Esophagus squamous epithelium (tissue), 5 donors: ENCODE measurements around the gene TMEM198. TPM values are rescaled to one million over a fixed set of nuclear protein-coding genes. Genes with fewer than 3 reads are reported as not detected.
A peak's percentile ranks its signal among the peaks of the same experiment; 100 is the strongest.

Source experiments
- DNase-seq: peaks from one replicate; lab custom pipeline; 2025; lab: John Stamatoyannopoulos, UW
- H3K27ac ChIP-seq, 4 donors: fragments of 200-600 bp; sonication (generic); one replicate each; pipeline ENCODE4 v1.5.1; 2016 to 2019; ENCODE audit warnings: mild to moderate bottlenecking in 1 of 4
- H3K27me3 ChIP-seq, 4 donors: fragments of 200-600 bp; sonication (generic); 1 replicate in 3 of 4; 2 replicates in 1 of 4; pipeline versions ENCODE4 v1.5.1 to v1.6.0; 2017 to 2021; ENCODE audit warnings: antibody characterized with exemption in 1 of 4
- H3K36me3 ChIP-seq, 3 donors: fragments of 200-600 bp; sonication (generic); one replicate each; pipeline ENCODE4 v1.5.1; 2016 to 2019
- H3K4me1 ChIP-seq, 3 donors: fragments of 200-600 bp; sonication (generic); one replicate each; pipeline ENCODE4 v1.5.1; 2017 to 2019
- H3K4me3 ChIP-seq, 4 donors: fragments of 200-600 bp; sonication (generic); 1 replicate in 3 of 4; 2 replicates in 1 of 4; pipeline ENCODE4 v1.5.1; 2016 to 2019; ENCODE audit warnings: mild to moderate bottlenecking in 2 of 4, moderate library complexity in 1 of 4
- H3K9me3 ChIP-seq, 3 donors: fragments of 200-600 bp; sonication (generic); one replicate each; pipeline ENCODE4 v1.5.1; 2016 to 2019
- POLR2A ChIP-seq, 4 donors: fragments of 450-650 bp; IDR thresholded peaks; one replicate each; pipeline ENCODE4 v1.6.1; 2017; ENCODE audit warnings: antibody characterized with exemption in 4 of 4, mild to moderate bottlenecking in 4 of 4, moderate library complexity in 3 of 4
- WGBS, 2 donors: methylation state at CpG; one replicate each; pipeline ENCODE4 v1.1.5; 2018; 5-methylcytosine and 5-hydroxymethylcytosine counted together
- intact Hi-C: fragments of 100-400 bp; cut with DNase I; formaldehyde crosslinking; loops from one replicate; pipeline ENCODE4 v1.15.0; 2022
- total RNA-seq, 4 donors: library from RNA; depleted of rRNA; stranded (reverse); fragments of >200 nt; gene quantifications; one replicate each; pipeline ENCODE4 v1.1.0, GENCODE V29; 2016
- TF ChIP-seq, protein P1 (sequence below), 6 experiments: fragments of 450-650 bp in 4 of 6; fragments of 200-600 bp in 2 of 6; sonication (generic) in 2 of 6; IDR thresholded peaks; one replicate each; pipeline ENCODE4 v1.5.1; 2016 to 2019; ENCODE audit warnings: antibody characterized with exemption in 6 of 6, mild to moderate bottlenecking in 4 of 6, moderate library complexity in 4 of 6
- donor health status: DM: yes; HTN: yes; CAD: no.

Gene TMEM198
- total RNA-seq, 4 donors from 2014 or later: 0.62 to 0.87 (median 0.78) TPM

DNA sequence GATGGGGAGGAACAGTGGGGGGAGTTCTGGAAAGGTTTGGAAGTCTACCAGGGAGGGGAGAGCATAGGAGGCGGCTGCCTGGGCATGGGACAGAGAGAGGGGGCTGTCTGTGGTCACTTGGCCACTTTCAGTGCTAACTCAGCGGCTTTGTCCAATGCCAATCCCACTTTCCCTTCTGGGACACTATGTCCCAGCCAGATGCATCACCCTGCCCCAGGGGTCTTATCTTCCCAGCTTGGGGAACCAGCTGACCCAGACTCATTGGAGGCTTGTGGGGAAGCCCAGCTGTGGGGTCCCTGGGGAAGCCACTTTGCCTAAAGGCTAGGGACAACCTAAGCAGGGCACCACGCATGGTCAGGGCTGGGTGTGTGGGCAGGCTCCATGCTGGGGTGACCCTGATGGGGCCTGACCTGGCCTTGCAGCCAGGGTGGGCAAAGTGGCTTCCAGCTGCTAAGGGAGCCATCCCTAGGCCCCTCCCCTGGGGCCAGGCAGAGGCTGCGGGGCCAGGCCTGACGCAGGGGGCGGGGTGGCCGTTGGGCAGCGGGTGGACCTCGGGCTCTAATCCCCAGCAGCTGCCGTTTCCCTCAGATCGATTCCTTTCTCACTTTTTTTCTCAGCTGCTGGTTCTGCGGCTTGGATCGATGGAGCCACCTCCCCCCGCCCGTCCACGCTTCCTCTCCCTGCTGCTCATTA, 31.2 kb upstream of the TMEM198 start:
- Histone ChIP-seq H3K9me3 (no peaks in the 10 kb centered on the region), H3K27me3 (peaks cover 5 to 97% (median 20%) of the 10 kb centered on the region in 4 donors), H3K36me3 (no peaks in the 10 kb centered on the region), H3K4me3 (no peak overlapping the region), H3K27ac (no peak overlapping the region), H3K4me1 (peaks cover 14 to 49% (median 16%) of the 10 kb centered on the region in 3 donors)
- no peak for DNase-seq
- TF ChIP-seq, protein P1, sequence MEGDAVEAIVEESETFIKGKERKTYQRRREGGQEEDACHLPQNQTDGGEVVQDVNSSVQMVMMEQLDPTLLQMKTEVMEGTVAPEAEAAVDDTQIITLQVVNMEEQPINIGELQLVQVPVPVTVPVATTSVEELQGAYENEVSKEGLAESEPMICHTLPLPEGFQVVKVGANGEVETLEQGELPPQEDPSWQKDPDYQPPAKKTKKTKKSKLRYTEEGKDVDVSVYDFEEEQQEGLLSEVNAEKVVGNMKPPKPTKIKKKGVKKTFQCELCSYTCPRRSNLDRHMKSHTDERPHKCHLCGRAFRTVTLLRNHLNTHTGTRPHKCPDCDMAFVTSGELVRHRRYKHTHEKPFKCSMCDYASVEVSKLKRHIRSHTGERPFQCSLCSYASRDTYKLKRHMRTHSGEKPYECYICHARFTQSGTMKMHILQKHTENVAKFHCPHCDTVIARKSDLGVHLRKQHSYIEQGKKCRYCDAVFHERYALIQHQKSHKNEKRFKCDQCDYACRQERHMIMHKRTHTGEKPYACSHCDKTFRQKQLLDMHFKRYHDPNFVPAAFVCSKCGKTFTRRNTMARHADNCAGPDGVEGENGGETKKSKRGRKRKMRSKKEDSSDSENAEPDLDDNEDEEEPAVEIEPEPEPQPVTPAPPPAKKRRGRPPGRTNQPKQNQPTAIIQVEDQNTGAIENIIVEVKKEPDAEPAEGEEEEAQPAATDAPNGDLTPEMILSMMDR (IDR thresholded peaks at IDR 0.05): no peak
- no peak for TF ChIP-seq POLR2A (IDR thresholded peaks at IDR 0.05)
- intact Hi-C loops: no loop called here
- WGBS, 2 donors: 10 to 45% methylated on average over 4 to 14 of the region's 16 CpGs

DNA sequence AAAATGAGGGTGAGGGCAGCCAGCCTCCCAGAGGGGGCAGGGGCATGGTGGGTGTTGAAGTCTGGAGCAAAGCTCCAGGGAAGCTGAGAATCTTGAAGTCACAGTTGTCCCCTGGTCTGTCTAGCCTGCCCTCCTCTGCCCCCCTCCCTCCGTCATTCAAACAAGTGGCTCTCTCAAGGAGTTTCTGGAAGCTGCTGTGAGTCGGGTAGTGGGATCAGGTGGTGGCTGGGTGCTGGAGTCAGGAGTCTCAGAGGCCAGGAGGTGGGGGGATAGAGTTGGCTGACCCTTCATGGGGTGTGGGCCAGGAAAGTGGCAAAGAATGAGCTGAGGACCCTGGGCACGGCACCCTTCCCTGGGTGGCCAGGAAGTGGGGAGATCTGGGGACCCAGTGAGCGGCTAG, 30.0 kb upstream of the TMEM198 start:
- DNase-seq: no peak
- intact Hi-C loops: no loop called here
- peaks cover 14 to 39% (median 16%) of the 10 kb centered on the region in 3 donors for H3K4me1 ChIP-seq
- TF ChIP-seq, protein P1 (IDR thresholded peaks at IDR 0.05): no peak
- no peak for TF ChIP-seq POLR2A (IDR thresholded peaks at IDR 0.05)
- no peaks in the 10 kb centered on the region for H3K9me3 ChIP-seq
- WGBS, 2 donors: 0% methylated on average over 1 of the region's 4 CpGs; no CpG with 5 or more reads in 1 of the 2 donors
- H3K27ac ChIP-seq: no peak overlapping the region
- H3K36me3 ChIP-seq: no peaks in the 10 kb centered on the region
- peak overlapping the region in 1 of 4 donors; percentile 23 for H3K4me3 ChIP-seq
- H3K27me3 ChIP-seq: peaks cover 5 to 100% (median 20%) of the 10 kb centered on the region in 4 donors

DNA sequence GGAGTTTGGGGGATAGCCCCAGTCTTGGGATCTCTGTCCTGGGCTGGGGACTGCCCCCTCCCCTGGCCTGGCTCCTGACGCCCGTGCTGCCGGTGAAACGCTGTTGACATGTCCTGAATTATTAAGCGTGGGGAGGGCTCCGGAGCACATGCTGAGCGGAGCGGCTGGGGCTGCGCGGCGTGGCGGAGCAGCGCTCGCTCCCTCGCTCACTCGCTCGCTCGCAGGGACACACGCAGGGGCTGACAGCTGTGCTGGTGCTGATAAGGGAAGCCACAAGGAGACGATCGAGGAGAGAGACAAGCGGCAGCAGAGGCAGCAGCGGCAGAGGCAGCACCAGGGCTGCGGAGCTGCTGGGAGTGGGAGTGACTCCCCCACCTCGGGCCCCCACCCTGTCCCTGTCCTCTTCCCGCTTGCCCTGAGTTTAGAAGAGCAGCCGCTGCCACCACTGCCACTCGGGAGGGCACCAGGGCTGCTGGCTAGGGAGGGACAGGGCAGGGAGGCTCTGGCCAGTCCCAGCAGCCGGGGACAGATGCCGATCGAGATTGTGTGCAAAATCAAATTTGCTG, 29.5 kb upstream of the TMEM198 start, which contains the start of gene ASIC4:
ASIC4 (plus strand) TSS at position 287 of the 566 bp plus-strand sequence; CDS start at position 530, 243 bp downstream.
- WGBS, 2 donors: no CpG with 5 or more reads among the region's 31 CpGs
- Histone ChIP-seq H3K36me3 (no peaks in the 10 kb centered on the region), H3K27me3 (peaks cover 5 to 100% (median 20%) of the 10 kb centered on the region in 4 donors), H3K4me1 (peaks cover 10 to 35% (median 14%) of the 10 kb centered on the region in 3 donors), H3K27ac (no peak within 1 kb of the TSS), H3K9me3 (no peaks in the 10 kb centered on the region), H3K4me3 (peak within 1 kb of the TSS in 1 of 4 donors; percentile 23)
- DNase-seq: no peak
- intact Hi-C loops: no loop called here
- TF ChIP-seq, protein P1 (IDR thresholded peaks at IDR 0.05): no peak
- TF ChIP-seq POLR2A (IDR thresholded peaks at IDR 0.05): no peak

DNA sequence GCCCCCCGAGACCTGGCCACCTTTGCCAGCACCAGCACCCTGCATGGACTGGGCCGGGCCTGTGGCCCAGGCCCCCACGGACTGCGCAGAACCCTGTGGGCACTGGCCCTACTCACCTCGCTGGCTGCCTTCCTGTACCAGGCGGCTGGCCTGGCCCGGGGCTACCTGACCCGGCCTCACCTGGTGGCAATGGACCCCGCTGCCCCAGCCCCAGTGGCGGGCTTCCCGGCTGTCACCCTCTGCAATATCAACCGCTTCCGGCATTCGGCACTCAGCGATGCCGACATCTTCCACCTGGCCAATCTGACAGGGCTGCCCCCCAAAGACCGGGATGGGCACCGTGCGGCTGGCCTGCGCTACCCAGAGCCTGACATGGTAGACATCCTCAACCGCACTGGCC, 29.0 kb upstream of the TMEM198 start:
- Histone ChIP-seq H3K27ac (no peak overlapping the region), H3K27me3 (peaks cover 5 to 100% (median 20%) of the 10 kb centered on the region in 4 donors), H3K36me3 (no peaks in the 10 kb centered on the region), H3K4me1 (peaks cover 4 to 29% (median 8%) of the 10 kb centered on the region in 3 donors), H3K9me3 (no peaks in the 10 kb centered on the region), H3K4me3 (no peak overlapping the region)
- 80 to 90% methylated on average over 2 to 3 of the region's 21 CpGs for WGBS, 2 donors
- no peak for TF ChIP-seq POLR2A (IDR thresholded peaks at IDR 0.05)
- TF ChIP-seq, protein P1 (IDR thresholded peaks at IDR 0.05): no peak
- intact Hi-C loops: no loop called here
- no peak for DNase-seq
